Measurements from ENCODE around the gene SRD5A1.

Gene SRD5A1

GRCh38 chr5:6649681-6650080 lies 16.4 kb downstream of the SRD5A1 start:
- H3K4me3 ChIP-seq (ENCODE audit: low read depth, low read length): no peak overlapping the region
- no peak for TF ChIP-seq CTCF (IDR thresholded peaks at IDR 0.05; ENCODE audit: insufficient read depth, low read depth, low read length, missing control alignments)
- DNase-seq (ENCODE audit: low read depth): no peak

- DNase-seq (ENCODE audit: low read depth): peak; percentile 71
- no peak for TF ChIP-seq CTCF (IDR thresholded peaks at IDR 0.05; ENCODE audit: insufficient read depth, low read depth, low read length, missing control alignments)
- no peak overlapping the region for H3K4me3 ChIP-seq (ENCODE audit: low read depth, low read length)
These were observed 18.8 kb downstream of the SRD5A1 start for GRCh38 chr5:6652025-6652424.

- no peak for TF ChIP-seq CTCF (IDR thresholded peaks at IDR 0.05; ENCODE audit: insufficient read depth, low read depth, low read length, missing control alignments)
- H3K4me3 ChIP-seq (ENCODE audit: low read depth, low read length): no peak overlapping the region
- no peak for DNase-seq (ENCODE audit: low read depth)
These were observed 22.2 kb downstream of the SRD5A1 start for GRCh38 chr5:6655432-6655831.

- TF ChIP-seq CTCF (IDR thresholded peaks at IDR 0.05; ENCODE audit: insufficient read depth, low read depth, low read length, missing control alignments): no peak
- DNase-seq (ENCODE audit: low read depth): no peak
- no peak overlapping the region for H3K4me3 ChIP-seq (ENCODE audit: low read depth, low read length)
These were observed 23.4 kb downstream of the SRD5A1 start for GRCh38 chr5:6656680-6657079.

- DNase-seq (ENCODE audit: low read depth): peak; percentile 64
- TF ChIP-seq CTCF (IDR thresholded peaks at IDR 0.05; ENCODE audit: insufficient read depth, low read depth, low read length, missing control alignments): no peak
- H3K4me3 ChIP-seq (ENCODE audit: low read depth, low read length): peak overlapping the region; percentile 49
These were observed 26.9 kb downstream of the SRD5A1 start for GRCh38 chr5:6659941-6660684.

- no peak for TF ChIP-seq CTCF (IDR thresholded peaks at IDR 0.05; ENCODE audit: insufficient read depth, low read depth, low read length, missing control alignments)
- peak; percentile 17 for DNase-seq (ENCODE audit: low read depth)
- peak overlapping the region; percentile 49 for H3K4me3 ChIP-seq (ENCODE audit: low read depth, low read length)
These were observed 27.4 kb downstream of the SRD5A1 start for GRCh38 chr5:6660688-6661087.

GRCh38 chr5:6666762-6667161 lies 33.5 kb downstream of the SRD5A1 start:
- H3K4me3 ChIP-seq (ENCODE audit: low read depth, low read length): no peak overlapping the region
- TF ChIP-seq CTCF (IDR thresholded peaks at IDR 0.05; ENCODE audit: insufficient read depth, low read depth, low read length, missing control alignments): no peak
- DNase-seq (ENCODE audit: low read depth): no peak
